ENCODE data around the gene CLEC4G.
A peak's percentile ranks its signal among the peaks of the same experiment; 100 is the strongest.

The CLEC4G gene

GRCh38 chr19:7691497-7691896, 40.4 kb downstream of the CLEC4G start:
- no peak for DNase-seq

GRCh38 chr19:7690779-7691258, 41.1 kb downstream of the CLEC4G start:
- DNase-seq, result no peak

GRCh38 chr19:7689165-7689564, 42.7 kb downstream of the CLEC4G start:
- DNase-seq, result no peak

GRCh38 chr19:7687177-7687576, 44.7 kb downstream of the CLEC4G start:
- no peak for DNase-seq

- DNase-seq, result no peak
These were observed 46.1 kb downstream of the CLEC4G start for GRCh38 chr19:7685546-7686445.

GRCh38 chr19:7682175-7682855, 49.6 kb downstream of the CLEC4G start:
- DNase-seq, result no peak

- DNase-seq, result peak; percentile 81
These were observed 50.4 kb downstream of the CLEC4G start for GRCh38 chr19:7681340-7682174.

GRCh38 chr19:7680606-7681339, 51.1 kb downstream of the CLEC4G start, which contains the start of gene TRAPPC5:
Gene TRAPPC5, plus strand, starts transcription at chr19:7680833. Its CDS starts 1,421 bp downstream, at chr19:7682254.
- peak; percentile 79 for DNase-seq

GRCh38 chr19:7679771-7680605, 51.9 kb downstream of the CLEC4G start:
- DNase-seq, result no peak

GRCh38 chr19:7678971-7679751, 52.7 kb downstream of the CLEC4G start:
- DNase-seq, result no peak

All from fibroblast of skin of back (primary cell).